Suprapubic skin (tissue), 4 donors: ENCODE data around the gene TMTC1. TPM values are rescaled to one million over a fixed set of nuclear protein-coding genes. Genes with fewer than 3 reads are reported as not detected.
"Not testable (repeated sequence)": the region's sequence is repeated elsewhere in the genome, so short reads cannot be mapped to it uniquely, and the experiment has no call there.

Experiments used
- DNase-seq, 2 donors: peaks; one replicate each; pipeline ENCODE4 v3.0.0-alpha.2; 2019; ENCODE audit warnings: low spot score in 2 of 2
- H3K27ac ChIP-seq: fragments of 200-600 bp; sonication (generic); one replicate; pipeline ENCODE4 v1.5.1; 2019
- H3K27me3 ChIP-seq: fragments of 200-600 bp; sonication (generic); one replicate; pipeline ENCODE4 v1.5.1; 2019
- H3K36me3 ChIP-seq: fragments of 200-600 bp; sonication (generic); one replicate; pipeline ENCODE4 v1.5.1; 2019
- H3K4me1 ChIP-seq: fragments of 200-600 bp; sonication (generic); one replicate; pipeline ENCODE4 v1.5.1; 2019
- H3K4me3 ChIP-seq: fragments of 200-600 bp; sonication (generic); one replicate; pipeline ENCODE4 v1.5.1; 2019; ENCODE audit warnings: mild to moderate bottlenecking
- H3K9me3 ChIP-seq: fragments of 200-600 bp; sonication (generic); one replicate; pipeline ENCODE4 v1.5.1; 2019
- EP300 ChIP-seq: sonication (generic); formaldehyde crosslinking; IDR thresholded peaks from one replicate; pipeline ENCODE4 v1.6.1; 2017; ENCODE audit warnings: antibody characterized with exemption
- POLR2A ChIP-seq, 2 donors: fragments of 450-650 bp; IDR thresholded peaks; one replicate each; pipeline ENCODE4 v1.6.1; 2017; ENCODE audit warnings: antibody characterized with exemption in 2 of 2, mild to moderate bottlenecking in 2 of 2, moderate library complexity in 2 of 2
- POLR2AphosphoS5 ChIP-seq, 3 donors: sonication (generic); formaldehyde crosslinking; IDR thresholded peaks; one replicate each; pipeline ENCODE4 v1.6.1; 2017; ENCODE audit warnings: antibody characterized with exemption in 3 of 3
- WGBS: methylation state at CpG from one replicate; pipeline ENCODE4 v1.1.5; 2018; 5-methylcytosine and 5-hydroxymethylcytosine counted together
- total RNA-seq, 4 donors: library from RNA; depleted of rRNA; stranded (reverse); fragments of >200 nt; gene quantifications; one replicate each; pipeline ENCODE4 v1.1.0, GENCODE V29; 2016
- TF ChIP-seq, protein P1 (sequence below), 2 donors: fragments of 200-600 bp in 1 of 2; fragments of 450-650 bp in 1 of 2; sonication (generic) in 1 of 2; IDR thresholded peaks; one replicate each; pipeline ENCODE4 v1.5.1; 2016 to 2019; ENCODE audit warnings: antibody characterized with exemption in 2 of 2, mild to moderate bottlenecking in 1 of 2, moderate library complexity in 1 of 2

TMTC1 gene
- total RNA-seq: 10 to 100 TPM; 11.0 to 25.8 (median 19.5) TPM

DNA sequence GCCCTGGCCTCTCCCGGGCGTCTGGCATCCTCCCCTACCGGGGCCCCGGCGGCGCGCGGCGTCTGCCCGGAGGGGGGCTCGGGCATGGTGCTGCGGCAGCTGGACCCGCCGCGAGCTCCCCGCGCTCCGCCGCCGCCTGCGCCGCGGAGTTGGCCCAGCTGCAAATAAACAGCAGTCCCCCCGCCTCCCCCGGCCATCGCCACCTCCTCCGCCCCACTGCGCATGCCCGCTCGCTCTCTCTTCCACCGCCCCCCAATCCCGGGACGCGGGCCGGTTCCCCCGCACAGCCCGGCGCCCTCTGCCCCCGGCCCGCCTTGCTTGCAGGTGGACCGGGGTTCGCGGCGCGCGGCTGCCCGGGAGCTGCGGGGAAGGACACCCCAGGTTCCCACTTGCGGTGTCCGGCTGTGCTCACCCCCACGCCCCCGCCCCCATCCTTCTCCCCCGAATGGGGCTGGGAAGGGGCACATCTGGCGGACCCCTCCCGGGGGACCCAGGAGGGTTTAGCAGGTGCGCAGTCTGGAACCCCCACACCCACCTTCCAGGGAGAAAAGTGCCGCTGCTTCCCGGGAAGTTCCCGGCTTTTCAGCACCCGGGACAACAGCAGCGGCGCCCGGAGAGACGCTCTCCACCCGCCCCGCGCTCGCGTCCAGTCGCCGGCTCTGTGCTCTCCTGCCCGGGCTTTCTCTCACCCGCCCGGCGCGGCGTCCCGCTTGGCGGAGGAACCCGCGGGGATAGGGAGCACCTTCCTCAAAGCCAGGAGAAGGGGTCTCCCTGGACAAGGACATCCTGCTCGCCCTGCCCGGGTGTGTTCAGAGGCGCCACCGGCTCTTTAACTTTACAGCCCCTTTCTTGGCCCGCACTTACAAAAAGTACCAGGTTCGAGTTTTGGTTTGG lies at the start of gene TMTC1:
Gene TMTC1 (minus strand): TSS at position 170 of the 894 bp plus-strand sequence. CDS start 191 bp downstream, outside the sequence.
- Histone ChIP-seq H3K4me1 (peaks cover 33% of the 10 kb centered on the region), H3K36me3 (no peaks in the 10 kb centered on the region), H3K4me3 (peak within 1 kb of the TSS; percentile 80), H3K9me3 (no peaks in the 10 kb centered on the region), H3K27ac (peak within 1 kb of the TSS; percentile 88), H3K27me3 (peaks cover 15% of the 10 kb centered on the region)
- TF ChIP-seq EP300 (no peak), POLR2A (IDR thresholded peaks at IDR 0.05) (no peak), POLR2AphosphoS5 (IDR thresholded peaks at IDR 0.05) (no peak)
- TF ChIP-seq, protein P1, sequence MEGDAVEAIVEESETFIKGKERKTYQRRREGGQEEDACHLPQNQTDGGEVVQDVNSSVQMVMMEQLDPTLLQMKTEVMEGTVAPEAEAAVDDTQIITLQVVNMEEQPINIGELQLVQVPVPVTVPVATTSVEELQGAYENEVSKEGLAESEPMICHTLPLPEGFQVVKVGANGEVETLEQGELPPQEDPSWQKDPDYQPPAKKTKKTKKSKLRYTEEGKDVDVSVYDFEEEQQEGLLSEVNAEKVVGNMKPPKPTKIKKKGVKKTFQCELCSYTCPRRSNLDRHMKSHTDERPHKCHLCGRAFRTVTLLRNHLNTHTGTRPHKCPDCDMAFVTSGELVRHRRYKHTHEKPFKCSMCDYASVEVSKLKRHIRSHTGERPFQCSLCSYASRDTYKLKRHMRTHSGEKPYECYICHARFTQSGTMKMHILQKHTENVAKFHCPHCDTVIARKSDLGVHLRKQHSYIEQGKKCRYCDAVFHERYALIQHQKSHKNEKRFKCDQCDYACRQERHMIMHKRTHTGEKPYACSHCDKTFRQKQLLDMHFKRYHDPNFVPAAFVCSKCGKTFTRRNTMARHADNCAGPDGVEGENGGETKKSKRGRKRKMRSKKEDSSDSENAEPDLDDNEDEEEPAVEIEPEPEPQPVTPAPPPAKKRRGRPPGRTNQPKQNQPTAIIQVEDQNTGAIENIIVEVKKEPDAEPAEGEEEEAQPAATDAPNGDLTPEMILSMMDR (IDR thresholded peaks at IDR 0.05): no peak
- peak; percentile 81 to 85 for DNase-seq
- WGBS: 2% methylated on average over 21 of the region's 87 CpGs

GRCh38 chr12:29831173-29831572 lies 47.4 kb upstream of the TMTC1 start:
- WGBS: 75% methylated on average over 3 of the region's 3 CpGs
- Histone ChIP-seq H3K9me3 (no peaks in the 10 kb centered on the region), H3K27me3 (no peaks in the 10 kb centered on the region), H3K36me3 (no peaks in the 10 kb centered on the region), H3K4me1 (no peaks in the 10 kb centered on the region), H3K27ac (no peak overlapping the region), H3K4me3 (no peak overlapping the region)
- TF ChIP-seq EP300 (no peak), POLR2A (IDR thresholded peaks at IDR 0.05) (no peak), POLR2AphosphoS5 (IDR thresholded peaks at IDR 0.05) (no peak)
- DNase-seq: no peak

DNA sequence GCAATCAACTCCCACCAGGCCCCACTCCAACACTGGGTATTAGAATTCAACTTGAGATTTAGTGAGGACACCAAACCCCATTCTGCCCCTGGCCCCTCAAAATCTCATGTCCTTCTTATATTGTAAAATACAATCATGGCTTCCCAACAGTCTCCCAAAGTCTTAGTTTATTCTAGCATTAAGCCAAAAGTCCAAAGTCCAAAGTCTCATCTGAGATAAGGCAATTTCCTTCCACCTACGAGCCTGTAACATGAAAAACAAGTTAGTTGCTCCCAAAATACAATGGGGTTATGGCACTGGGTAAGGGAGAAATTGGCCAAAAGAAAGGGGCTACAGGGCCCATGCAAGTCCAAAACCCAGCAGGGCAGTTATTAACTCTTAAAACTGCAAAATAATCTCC lies 46.6 kb upstream of the TMTC1 start:
- Histone ChIP-seq H3K27me3 (no peaks in the 10 kb centered on the region), H3K27ac (no peak overlapping the region), H3K4me3 (no peak overlapping the region), H3K36me3 (no peaks in the 10 kb centered on the region), H3K9me3 (no peaks in the 10 kb centered on the region), H3K4me1 (no peaks in the 10 kb centered on the region)
- DNase-seq: no peak
- TF ChIP-seq POLR2A (IDR thresholded peaks at IDR 0.05) (no peak), EP300 (no peak), POLR2AphosphoS5 (IDR thresholded peaks at IDR 0.05) (no peak)
- TF ChIP-seq, protein P1 (IDR thresholded peaks at IDR 0.05): no peak
- 71% methylated on average over 1 of the region's 1 CpG for WGBS

DNA sequence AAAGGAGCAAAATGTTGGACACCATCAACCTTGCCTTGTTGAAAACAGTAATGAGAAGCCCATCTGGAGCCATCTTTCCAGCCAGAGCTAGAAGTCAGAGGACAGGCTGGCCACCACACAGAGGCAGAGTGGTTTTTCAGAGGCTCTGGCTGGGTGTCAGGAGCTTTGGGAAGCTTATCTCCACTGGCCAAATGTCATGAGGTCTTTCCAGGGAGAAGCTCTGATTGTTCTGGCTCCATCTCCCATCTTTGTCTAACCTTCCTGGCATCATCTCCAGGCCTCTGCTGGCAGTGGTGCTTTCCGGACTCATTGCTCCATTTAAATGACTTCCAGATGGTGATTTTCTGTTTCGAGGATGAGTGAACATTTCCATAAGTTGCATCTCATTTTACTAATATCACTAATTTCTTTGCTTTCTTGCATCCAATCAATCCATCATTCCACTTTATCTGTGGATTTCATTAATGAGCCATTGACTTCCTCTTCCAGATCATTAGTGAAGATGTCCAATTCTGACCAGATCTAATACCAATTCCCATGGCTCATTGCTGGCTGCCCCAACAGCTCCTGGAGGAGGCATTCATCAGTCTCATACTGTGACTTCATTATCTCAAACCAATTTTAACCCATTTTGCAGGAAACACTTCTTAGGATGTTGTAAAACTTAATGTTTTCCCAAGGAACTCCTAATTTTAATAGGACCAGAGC lies 35.3 kb upstream of the TMTC1 start:
- no peak for DNase-seq
- whole genome bisulfite sequencing: 54% methylated on average over 2 of the region's 2 CpGs
- H3K9me3 ChIP-seq: no peaks in the 10 kb centered on the region
- no peak overlapping the region for H3K27ac ChIP-seq
- H3K4me1 ChIP-seq: no peaks in the 10 kb centered on the region
- H3K27me3 ChIP-seq: no peaks in the 10 kb centered on the region
- H3K4me3 ChIP-seq: no peak overlapping the region
- no peaks in the 10 kb centered on the region for H3K36me3 ChIP-seq
- TF ChIP-seq POLR2A (IDR thresholded peaks at IDR 0.05) (no peak), POLR2AphosphoS5 (IDR thresholded peaks at IDR 0.05) (no peak), EP300 (no peak)
- TF ChIP-seq, protein P1 (IDR thresholded peaks at IDR 0.05): no peak

- no peaks in the 10 kb centered on the region for H3K27me3 ChIP-seq
- 71% methylated on average over 2 of the region's 2 CpGs for WGBS
Measured at GRCh38 chr12:29816874-29817725, 33.4 kb upstream of the TMTC1 start.

GRCh38 chr12:29809616-29810361 lies 26.0 kb upstream of the TMTC1 start:
- not testable (repeated sequence) for H3K4me3 ChIP-seq, H3K27ac ChIP-seq, DNase-seq, H3K9me3 ChIP-seq, H3K27me3 ChIP-seq, H3K4me1 ChIP-seq, H3K36me3 ChIP-seq
- WGBS: 82% methylated on average over 10 of the region's 24 CpGs

More at GRCh38 chr12:29816874-29817725, 33.4 kb upstream of the TMTC1 start:
- DNase-seq: no peak
- H3K4me3 ChIP-seq: no peak overlapping the region
- no peak overlapping the region for H3K27ac ChIP-seq
- TF ChIP-seq POLR2AphosphoS5 (IDR thresholded peaks at IDR 0.05): no peak
- no peaks in the 10 kb centered on the region for H3K4me1 ChIP-seq
- H3K36me3 ChIP-seq: no peaks in the 10 kb centered on the region
- no peaks in the 10 kb centered on the region for H3K9me3 ChIP-seq
